NCI-H1436 (cell line): Measurements from ENCODE around the gene ZNF467.

ENCODE experiments used
- DNase-seq: peaks from one replicate; lab custom pipeline; 2025; lab: John Stamatoyannopoulos, UW

The ZNF467 gene

GRCh38 chr7:149773446-149774236 lies at the start of gene ZNF467:
Gene ZNF467 (minus strand): TSS chr7:149773588. CDS start chr7:149771032, 2,556 bp downstream.
- peak; percentile 61 for DNase-seq

- DNase-seq, result no peak
Measured at GRCh38 chr7:149822353-149822943, 49.1 kb upstream of the ZNF467 start.

- no peak for DNase-seq
Measured at GRCh38 chr7:149821191-149822148, 48.1 kb upstream of the ZNF467 start.

GRCh38 chr7:149820622-149821190 lies 47.3 kb upstream of the ZNF467 start:
- DNase-seq, result no peak

- DNase-seq, result no peak
Measured at GRCh38 chr7:149819961-149820340, 46.6 kb upstream of the ZNF467 start.

GRCh38 chr7:149819141-149819960 lies 46.0 kb upstream of the ZNF467 start:
- no peak for DNase-seq

GRCh38 chr7:149818536-149818840 lies 45.1 kb upstream of the ZNF467 start:
- DNase-seq, result no peak

- no peak for DNase-seq
Measured at GRCh38 chr7:149817836-149818535, 44.6 kb upstream of the ZNF467 start.

GRCh38 chr7:149817301-149817771 lies 43.9 kb upstream of the ZNF467 start:
- no peak for DNase-seq

- no peak for DNase-seq
Measured at GRCh38 chr7:149816794-149817193, 43.4 kb upstream of the ZNF467 start.

- DNase-seq, result no peak
Measured at GRCh38 chr7:149816267-149816751, 42.9 kb upstream of the ZNF467 start.

GRCh38 chr7:149815661-149816266 lies 42.4 kb upstream of the ZNF467 start:
- no peak for DNase-seq

GRCh38 chr7:149815121-149815520 lies 41.7 kb upstream of the ZNF467 start:
- DNase-seq, result no peak

GRCh38 chr7:149814494-149814893 lies 41.1 kb upstream of the ZNF467 start:
- no peak for DNase-seq

GRCh38 chr7:149813254-149814035 lies 40.1 kb upstream of the ZNF467 start:
- no peak for DNase-seq

GRCh38 chr7:149811831-149812490 lies 38.6 kb upstream of the ZNF467 start:
- DNase-seq, result no peak

- DNase-seq, result no peak
Measured at GRCh38 chr7:149811221-149811620, 37.8 kb upstream of the ZNF467 start.

- DNase-seq, result no peak
Measured at GRCh38 chr7:149809215-149809614, 35.8 kb upstream of the ZNF467 start.

- DNase-seq, result no peak
Measured at GRCh38 chr7:149808311-149808710, 34.9 kb upstream of the ZNF467 start.
